OCI-LY3 (cell line): ENCODE measurements around the gene TEX10.

Experiments used
- CTCF ChIP-seq: fragments of 200-600, 300-600 bp; sonication (generic); IDR thresholded peaks from 2 replicates; pipeline ENCODE4 v1.5.1; 2014; ENCODE audit warnings: antibody characterized with exemption, low read length, low read depth
- EZH2phosphoT487 ChIP-seq: fragments of 200-600 bp; shearing (Covaris generic); IDR thresholded peaks from 2 replicates; pipeline ENCODE4 v1.6.1; 2018; ENCODE audit warnings: antibody characterized with exemption, mixed run types, low read depth

- TF ChIP-seq CTCF (no peak), EZH2phosphoT487 (no peak)
These were observed 17.5 kb upstream of the TEX10 start for GRCh38 chr9:100370064-100370723.
